Amniotic epithelial cell (primary cell): ENCODE data around the gene KNSTRN.

ENCODE experiments used
- DNase-seq: peaks from one replicate; pipeline ENCODE4 v3.0.0-alpha.2; 2010; ENCODE audit warnings: low read depth

The KNSTRN gene

DNA sequence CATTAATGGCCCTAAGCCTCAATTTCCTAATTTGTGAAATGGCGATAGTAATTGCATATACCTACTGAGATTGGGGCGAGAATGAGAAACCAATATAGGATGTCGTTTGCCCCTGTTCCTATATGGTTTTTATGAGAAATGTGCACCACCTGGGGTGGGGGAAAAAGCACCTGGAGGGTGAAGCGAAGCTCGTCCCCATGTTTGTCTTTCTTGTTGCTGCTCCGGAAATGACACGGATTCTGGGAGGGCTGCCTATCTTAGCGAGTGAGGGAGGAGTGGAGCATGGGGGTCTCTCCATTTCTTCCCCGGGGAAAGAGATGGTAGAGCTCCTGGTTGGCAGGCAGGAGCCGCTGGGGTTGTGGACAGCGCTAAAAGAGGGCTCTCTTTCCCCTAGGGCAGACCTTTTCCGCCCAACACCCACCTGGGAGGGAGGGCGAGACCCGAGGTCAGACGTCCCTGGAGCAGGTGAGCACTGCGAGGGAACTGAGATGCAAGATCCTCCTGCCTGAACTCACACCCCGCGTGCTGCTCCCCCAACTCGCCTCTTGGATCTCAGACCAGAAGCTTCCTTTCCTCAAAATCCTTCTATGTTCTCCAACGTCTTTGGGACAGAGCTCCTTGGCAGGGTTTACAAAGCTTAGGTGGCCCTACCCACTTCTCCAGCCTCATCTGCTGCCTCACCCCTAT, 52.6 kb downstream of the KNSTRN start:
- no peak for DNase-seq

DNA sequence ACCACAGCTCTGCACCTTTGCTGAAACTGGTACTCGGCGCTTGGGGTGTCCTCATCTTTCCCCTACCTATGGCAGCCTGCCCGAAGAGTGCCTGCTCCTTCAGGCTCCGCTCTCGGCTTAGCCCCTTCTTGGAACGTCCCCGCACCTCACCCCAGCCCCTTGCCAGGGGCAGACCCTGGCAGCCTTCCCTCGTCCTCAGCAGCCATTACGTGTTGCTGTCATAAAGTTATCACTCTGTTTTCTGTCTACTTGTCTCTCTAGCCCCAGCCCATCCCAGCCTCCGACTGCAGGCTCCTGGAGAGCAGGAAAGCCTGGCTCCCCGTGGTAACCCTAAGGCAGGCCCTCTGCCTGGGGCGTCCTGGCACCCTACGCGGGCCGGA, 53.2 kb downstream of the KNSTRN start:
- no peak for DNase-seq

DNA sequence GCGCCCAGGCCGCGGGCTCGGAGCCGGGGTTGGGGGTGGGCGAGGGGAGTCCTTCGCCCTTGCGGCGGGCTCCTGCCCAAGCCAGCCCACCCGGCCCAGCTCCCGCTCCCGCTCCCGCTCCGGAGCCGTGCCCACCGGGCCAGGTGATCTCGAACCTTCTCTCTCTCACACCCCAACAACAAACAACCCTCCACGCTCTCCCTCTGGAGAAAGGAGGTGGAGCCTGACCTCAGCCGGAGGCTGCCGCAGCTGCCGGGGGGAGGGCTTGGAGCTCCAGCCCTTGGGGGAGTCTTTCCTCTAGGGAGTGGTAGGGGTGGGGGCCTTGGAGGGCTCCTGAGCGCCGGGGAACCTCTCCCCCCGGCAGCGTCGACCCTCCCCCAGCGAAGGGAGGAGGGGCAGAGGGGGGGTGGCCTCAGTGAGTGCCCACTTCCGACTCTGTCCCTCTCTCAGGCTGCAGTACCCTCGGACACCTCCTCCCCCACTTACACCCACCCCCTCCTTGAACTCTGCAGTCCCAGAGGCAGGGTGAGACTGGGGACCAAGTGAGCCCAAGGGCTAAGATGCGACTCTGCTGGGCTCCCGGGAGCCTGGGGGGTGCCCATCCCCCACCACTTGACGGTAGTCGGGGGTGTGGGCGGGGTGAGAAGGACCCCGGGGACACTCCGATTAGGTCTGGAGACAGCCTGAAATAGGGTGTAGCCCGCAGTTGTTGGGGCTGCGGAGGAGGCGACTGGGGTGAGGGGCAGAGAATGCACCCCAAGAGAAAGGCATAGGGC, 53.8 kb downstream of the KNSTRN start:
- no peak for DNase-seq

DNA sequence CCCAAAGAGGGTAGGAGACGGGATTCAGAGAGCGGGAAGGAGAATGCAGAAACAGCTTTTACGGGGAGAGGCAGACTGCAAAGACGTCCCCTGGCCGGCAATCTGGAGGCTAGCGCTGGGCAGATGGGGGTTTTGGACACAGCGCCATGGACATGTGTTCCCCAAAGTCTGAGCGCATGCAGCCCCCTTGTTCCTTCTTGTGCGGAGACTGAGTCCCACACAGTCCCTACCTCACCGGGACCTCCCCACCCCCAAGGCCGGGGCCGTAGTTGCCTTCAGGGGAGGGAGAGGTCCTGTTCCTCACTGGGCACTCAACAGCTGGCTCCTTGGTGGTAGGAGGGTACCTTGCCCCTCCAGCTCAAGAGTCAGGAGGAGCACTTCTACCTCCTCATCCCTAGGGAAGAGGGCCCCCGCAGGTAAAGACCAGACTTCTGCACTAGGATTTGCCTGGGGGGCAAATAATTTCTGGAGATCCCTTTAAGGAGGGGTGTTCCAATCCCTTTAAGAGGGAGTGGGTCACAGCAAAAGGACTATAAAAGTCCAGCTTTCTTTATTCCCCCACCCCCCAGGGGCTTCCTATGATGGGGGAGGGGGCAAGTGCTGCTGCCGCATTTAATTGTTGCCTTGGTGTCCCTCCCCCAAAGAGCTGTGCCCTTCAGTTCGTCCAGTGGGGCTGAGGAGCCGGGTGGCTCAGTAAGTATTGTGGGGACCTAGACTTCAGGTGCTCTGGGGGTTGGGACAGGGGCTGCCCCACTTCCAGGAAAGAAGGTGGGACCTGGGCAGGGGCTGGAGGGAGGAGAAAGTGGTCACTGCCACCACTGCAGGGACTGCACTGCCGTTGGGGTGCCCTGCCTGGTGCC, 54.6 kb downstream of the KNSTRN start:
- no peak for DNase-seq

DNA sequence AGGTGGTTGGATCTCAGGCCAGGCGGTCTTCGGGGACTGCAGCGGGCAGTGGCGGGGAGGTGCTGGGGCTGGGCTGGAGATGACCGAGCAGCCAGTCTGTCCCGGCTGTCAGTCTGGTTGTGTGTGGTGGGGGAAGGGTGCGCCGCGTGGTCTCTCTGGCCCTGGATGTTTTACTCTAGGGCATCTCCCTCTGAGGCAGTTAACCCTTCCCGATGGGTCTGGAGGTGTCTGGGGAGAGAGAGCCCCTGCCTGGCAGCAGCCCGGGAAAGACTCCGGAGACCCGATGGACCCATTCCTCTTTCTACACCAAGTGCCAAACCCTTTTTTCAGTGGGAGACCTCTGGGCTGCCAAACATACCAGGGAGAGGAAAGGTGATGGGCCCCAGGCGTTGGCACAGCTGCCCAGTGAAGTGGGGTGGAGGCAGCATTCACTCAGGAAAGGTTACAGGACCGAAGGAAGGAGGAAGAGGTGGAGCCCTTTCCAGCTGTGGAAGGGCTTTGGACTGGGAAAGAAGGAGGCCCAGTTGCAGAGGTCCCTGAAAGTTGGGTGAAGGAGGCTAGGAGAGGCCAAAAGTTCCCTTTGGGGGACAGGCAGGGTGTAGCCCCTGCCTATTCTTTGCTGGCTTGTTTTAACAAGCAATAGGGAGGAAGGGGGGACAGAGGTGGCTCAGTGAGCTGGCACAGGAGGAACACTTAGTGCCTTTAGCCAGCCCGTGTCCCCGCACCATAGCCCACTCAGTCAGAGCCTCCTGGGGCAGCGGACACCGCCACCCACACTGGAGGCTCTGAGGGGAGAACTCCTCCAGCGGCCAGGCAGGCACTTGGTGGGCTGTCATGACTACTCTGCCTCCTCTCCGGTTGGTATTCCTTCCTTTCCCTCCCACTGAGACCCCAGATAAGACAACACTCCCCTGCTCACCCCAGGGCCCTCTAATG, 55.5 kb downstream of the KNSTRN start:
- DNase-seq: no peak

DNA sequence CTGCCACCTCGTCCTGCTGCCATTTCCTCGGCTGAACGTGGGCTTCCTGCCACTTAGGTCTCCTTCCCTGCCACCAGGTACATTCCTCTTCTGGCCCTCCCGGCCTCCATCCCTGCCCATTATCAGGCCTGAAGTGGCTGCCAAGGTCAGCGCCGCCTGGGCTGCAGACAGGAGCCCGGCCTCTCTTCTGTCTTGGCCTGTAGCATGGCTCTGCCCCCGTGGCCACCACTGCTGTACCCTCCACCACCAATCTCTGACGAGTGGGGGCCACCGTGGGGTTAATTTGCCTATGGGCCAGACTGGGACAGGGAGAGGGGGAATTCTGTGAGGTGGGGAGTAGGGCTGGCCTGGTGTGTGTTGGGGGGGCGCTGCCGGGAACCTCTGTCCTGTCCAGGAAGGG, 56.2 kb downstream of the KNSTRN start:
- no peak for DNase-seq

DNA sequence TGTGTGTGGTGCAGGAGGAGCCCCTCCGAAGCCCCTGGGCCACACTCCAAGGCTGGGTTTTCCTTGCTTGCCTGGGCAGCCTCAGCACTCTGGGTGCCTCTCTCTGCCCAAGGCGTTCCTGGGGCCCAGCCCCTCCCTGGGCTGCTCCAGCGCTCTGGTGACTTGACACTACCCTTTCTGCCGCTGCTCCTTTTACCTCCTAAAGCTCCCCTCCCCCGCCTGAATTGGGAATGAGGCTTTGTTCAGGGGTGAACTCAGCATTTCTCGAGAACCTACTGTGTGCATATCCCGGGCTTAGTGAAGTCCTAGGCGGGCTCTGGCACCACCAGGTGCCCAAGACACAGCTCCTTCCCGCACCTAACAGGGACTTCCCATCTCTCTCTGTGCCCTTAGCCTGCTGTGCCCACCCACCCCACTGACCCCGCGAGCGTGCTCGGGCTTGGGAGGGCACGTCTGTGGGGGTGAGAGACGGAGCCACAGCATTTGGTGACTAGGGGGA, 57.0 kb downstream of the KNSTRN start:
- DNase-seq: no peak

DNA sequence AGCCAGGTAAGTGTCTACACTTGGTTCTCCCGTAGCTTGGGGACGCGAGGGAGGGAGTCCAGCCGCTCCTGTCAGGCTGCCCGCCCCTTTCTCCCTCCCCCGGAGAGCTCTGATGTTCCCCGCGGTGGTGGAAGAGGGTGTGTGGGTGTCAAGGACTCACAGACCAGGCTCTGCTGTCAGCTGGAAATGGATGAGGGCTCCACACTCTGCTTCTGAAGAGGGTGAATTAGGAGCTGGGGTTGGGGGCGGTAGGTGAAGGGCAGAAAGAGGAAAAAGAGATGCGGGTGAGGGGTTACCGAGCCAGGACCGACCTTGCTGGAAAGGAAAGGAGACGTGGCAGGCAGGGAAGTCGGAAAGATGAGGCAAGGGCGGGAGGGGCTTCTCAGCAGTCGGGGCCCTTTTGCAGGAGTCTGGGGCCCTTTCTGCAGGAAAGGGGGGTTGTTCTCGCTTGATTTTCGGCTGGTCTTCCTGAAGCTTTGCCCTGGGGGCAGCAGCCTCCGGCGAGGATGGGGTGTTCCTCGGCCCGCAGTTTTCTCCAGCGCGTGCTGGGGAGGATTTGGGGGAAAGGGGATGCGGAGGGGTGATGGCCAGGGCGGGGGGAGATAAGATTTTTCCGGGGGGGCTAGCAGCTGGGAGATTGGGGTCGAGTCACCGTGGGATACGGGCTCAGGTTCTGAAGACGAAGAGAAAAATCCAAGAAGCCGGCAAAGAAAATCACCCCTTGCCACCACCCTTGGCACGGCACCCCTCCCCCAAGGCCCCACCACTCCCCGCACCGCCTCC, 57.6 kb downstream of the KNSTRN start:
- DNase-seq: peak; percentile 49

DNA sequence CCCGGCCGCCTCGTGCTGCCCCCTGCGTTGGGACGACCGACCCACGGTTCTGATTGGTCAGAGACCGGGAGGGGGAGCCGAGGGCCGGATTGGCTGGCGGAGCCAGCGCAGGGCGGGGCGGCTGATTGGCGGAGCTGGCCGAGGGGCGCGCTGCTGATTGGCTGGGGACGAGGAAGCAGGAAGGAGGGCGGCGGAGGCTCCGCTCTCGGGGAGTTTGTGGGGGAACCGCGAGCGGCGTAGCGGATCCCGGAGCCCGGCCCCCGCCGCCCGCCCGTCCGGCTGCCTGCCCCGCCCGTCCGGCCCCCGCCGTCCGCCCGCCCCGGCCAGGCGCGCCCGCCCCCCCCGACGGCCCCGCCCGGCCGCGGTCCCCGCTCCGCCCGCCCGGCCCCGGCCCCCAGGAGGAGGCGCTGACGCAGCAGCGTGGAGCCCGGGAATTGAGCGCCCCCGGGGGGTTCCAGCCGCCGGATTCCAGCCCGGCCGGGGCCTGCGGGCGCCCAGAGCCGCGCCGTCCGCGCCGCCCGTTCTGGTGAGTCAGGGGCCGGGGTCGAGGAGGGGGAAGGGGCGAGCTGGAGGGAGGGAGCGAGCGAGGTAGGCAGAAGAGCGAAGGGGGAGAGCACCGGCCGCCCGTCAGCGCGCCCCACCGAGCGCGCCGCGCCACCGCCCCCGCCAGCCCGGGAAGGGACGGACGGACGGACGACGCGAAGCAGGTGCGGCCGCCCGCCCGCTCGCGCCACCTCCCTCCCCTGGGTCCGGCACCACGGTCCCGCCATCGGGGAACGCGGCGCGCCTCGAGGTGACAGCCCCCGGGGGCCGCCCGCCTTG, 58.4 kb downstream of the KNSTRN start, which contains the start of gene BAHD1:
BAHD1 (plus strand) TSS at position 211 of the 822 bp plus-strand sequence. CDS start 17,512 bp downstream, outside the sequence.
- DNase-seq: peak; percentile 91

DNA sequence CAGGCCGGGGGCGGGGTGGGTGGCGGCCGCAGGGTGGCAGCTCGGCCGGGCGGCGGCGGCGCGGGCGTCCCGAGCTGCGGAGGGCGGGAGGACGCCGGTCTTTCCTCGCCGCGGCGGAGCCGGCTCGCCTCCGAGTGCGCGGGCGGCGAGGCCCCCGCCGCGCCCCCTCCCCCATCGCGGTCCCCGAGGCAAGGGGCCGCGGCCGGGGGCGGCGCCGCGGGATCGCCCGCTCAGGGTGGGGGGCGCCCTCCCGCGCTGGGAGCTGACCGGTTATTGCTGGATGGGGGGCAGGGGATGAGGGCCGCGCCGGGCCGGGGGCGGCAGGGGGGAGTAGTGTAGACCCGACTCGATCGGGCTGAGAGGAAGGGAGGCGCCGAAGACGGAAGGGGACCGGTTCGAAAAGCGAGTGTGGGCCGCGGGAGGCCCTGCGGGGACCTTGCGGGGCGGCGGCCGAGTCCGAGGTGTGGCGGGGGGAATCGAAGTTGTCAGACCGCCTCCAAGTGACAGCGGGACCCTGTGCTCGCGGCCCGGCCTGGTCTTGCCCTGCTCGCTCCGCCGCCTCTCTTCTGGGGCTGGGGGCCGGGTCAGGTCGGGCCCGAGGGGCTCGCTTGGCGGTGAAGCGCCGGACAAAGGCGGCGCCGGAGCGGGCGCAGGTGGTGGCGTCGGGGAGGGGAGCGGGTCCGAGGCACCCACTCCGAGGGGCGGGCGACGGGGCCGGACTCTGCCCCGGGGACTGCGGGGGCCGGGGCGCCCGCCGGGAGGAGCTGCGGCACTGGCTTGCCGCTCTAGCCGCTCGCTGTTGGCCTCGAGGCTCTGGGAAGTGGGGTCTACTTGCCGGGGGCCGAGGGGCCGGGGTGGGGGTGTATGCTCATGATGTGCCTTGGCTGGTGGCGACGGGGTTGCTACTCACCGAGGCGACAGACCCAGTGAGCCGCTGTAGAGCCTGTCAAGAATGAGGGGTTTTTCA, 59.3 kb downstream of the KNSTRN start:
- DNase-seq: no peak

DNA sequence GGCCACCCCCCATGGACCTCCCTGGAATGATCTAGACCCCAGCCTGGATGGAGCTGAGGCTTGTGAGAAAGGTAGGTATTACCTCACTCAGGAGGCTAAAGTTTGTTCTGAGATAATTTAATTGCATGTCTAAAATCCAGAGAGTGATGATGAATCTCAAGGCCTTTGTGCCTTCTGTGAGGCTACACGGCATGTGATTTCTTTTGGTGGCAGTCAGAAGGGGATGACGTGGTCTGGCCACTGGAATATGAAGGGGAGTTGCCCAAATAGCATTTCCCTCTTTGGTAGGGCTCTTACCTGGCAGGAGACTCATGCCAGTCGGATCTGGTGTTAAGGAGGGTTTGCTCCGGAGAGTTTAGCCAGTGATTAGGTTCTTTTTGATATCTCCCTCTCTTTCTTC, 60.7 kb downstream of the KNSTRN start:
- no peak for DNase-seq

DNA sequence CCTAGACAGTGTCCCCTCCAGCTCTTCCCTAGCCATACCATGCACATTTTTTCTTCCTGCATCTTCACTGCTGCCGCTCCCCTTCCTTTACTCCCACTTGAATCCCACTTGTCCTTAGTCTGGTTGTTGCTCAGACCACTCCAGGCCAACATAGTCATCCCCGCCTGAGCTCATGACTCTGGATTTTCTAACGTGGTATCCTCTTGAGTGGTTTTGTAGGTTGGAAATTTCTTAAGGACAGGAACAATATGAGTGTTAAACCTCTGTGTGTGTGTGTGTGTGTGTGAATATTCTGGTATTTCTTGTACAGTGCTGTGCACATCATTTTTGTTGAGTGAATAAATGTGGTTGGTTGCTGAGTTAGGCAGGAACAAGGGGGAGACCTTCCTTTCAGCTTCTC, 61.3 kb downstream of the KNSTRN start:
- peak; percentile 24 for DNase-seq
